ENCODE measurements around the gene KRTAP9-3. TPM values are rescaled to one million over a fixed set of nuclear protein-coding genes. Genes with fewer than 3 reads are reported as not detected.
"Not testable (repeated sequence)": the region's sequence is repeated elsewhere in the genome, so short reads cannot be mapped to it uniquely, and the experiment has no call there.

KRTAP9-3 gene
- total RNA-seq, 1 donor from 2014 or later = not detected

- DNase-seq (ENCODE audit: extremely low spot score, unreplicated experiment) = no peak
- no peak overlapping the region for H3K27ac Mint-ChIP-seq
- TF ChIP-seq CTCF (conservative IDR thresholded peaks at IDR 0.05) = no peak
- H3K27me3 Mint-ChIP-seq = peaks cover 19% of the 10 kb centered on the region
- no peak overlapping the region for H3K4me3 Mint-ChIP-seq
- no peaks in the 10 kb centered on the region for H3K4me1 Mint-ChIP-seq (ENCODE audit: unreplicated experiment)
- H3K36me3 Mint-ChIP-seq = no peaks in the 10 kb centered on the region
- H3K9me3 Mint-ChIP-seq = no peaks in the 10 kb centered on the region
Measured at GRCh38 chr17:41264599-41264998, 32.4 kb downstream of the KRTAP9-3 start.

DNA sequence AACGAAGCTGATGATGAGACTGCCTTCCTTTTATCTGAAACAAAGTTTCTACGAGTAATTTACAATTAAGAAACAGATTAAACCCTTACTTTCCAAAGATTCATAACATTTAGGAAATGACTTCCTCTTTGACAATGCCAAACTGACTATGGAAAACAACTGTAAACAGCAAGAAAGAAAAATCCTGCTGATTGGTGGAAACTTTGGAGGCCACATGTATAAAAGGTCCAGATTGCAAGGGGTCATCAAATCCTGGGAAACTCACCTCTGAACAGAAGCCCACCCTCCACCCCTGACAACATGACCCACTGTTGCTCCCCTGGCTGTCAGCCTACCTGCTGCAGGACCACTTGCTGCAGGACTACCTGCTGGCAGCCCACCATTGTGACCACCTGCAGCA lies 32.8 kb downstream of the KRTAP9-3 start, which contains the start of gene KRTAP9-6:
KRTAP9-6 (plus strand) TSS at position 301 of the 400 bp plus-strand sequence; CDS start at position 301, 0 bp downstream.
- H3K27ac Mint-ChIP-seq = no peak within 1 kb of the TSS
- H3K9me3 Mint-ChIP-seq = no peaks in the 10 kb centered on the region
- TF ChIP-seq CTCF (conservative IDR thresholded peaks at IDR 0.05) = no peak
- peaks cover 19% of the 10 kb centered on the region for H3K27me3 Mint-ChIP-seq
- H3K36me3 Mint-ChIP-seq = no peaks in the 10 kb centered on the region
- H3K4me1 Mint-ChIP-seq (ENCODE audit: unreplicated experiment) = no peaks in the 10 kb centered on the region
- DNase-seq (ENCODE audit: extremely low spot score, unreplicated experiment) = no peak
- no peak within 1 kb of the TSS for H3K4me3 Mint-ChIP-seq

DNA sequence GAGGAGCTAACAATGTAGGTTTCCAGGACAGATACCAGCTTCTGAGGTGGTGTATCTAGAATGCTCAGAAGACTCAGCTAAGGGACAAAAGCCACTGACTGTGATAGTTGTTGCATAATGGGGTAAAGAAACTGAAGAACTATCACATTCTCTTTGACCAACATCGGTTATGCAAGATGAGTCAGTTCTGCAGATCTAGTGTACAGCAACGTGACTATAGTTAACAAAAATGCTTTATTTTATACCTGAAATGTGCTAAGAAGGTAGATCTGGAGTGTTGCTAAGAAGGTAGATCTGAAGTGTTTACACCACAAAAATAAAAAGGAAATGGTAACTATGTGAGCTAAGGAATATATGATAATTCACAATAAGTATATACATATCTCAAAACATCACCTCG lies 35.5 kb downstream of the KRTAP9-3 start:
- no peak for DNase-seq (ENCODE audit: extremely low spot score, unreplicated experiment)
- H3K27ac Mint-ChIP-seq = no peak overlapping the region
- H3K27me3 Mint-ChIP-seq = peaks cover 7% of the 10 kb centered on the region
- no peak overlapping the region for H3K4me3 Mint-ChIP-seq
- H3K36me3 Mint-ChIP-seq = no peaks in the 10 kb centered on the region
- TF ChIP-seq CTCF (conservative IDR thresholded peaks at IDR 0.05) = no peak
- no peaks in the 10 kb centered on the region for H3K9me3 Mint-ChIP-seq
- no peaks in the 10 kb centered on the region for H3K4me1 Mint-ChIP-seq (ENCODE audit: unreplicated experiment)

DNA sequence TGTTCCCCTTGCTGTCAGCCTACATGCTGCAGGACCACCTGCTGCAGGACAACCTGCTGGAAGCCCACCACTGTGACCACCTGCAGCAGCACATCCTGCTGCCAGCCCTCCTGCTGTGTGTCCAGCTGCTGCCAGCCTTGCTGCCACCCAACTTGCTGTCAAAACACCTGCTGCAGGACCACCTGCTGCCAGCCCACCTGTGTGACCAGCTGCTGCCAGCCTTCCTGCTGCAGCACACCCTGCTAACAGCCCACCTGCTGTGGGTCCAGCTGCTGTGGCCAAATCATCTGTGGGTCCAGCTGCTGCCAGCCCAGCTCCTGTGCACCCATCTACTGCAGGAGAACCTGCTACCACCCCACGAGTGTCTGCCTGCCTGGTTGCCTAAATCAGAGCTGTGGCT lies 39.1 kb downstream of the KRTAP9-3 start:
- H3K4me3 Mint-ChIP-seq, H3K36me3 Mint-ChIP-seq, H3K27ac Mint-ChIP-seq: not testable (repeated sequence)

GRCh38 chr17:41271858-41272257 lies 39.6 kb downstream of the KRTAP9-3 start:
- Mint-ChIP-seq H3K9me3 (no peaks in the 10 kb centered on the region), H3K27me3 (peaks cover 8% of the 10 kb centered on the region), H3K27ac (no peak overlapping the region), H3K4me3 (no peak overlapping the region), H3K36me3 (no peaks in the 10 kb centered on the region), H3K4me1 (ENCODE audit: unreplicated experiment) (no peaks in the 10 kb centered on the region)
- no peak for TF ChIP-seq CTCF (conservative IDR thresholded peaks at IDR 0.05)
- DNase-seq (ENCODE audit: extremely low spot score, unreplicated experiment) = no peak

More for the DNA sequence above, 39.1 kb downstream of the KRTAP9-3 start:
- H3K4me1 Mint-ChIP-seq (ENCODE audit: unreplicated experiment); H3K9me3 Mint-ChIP-seq; H3K27me3 Mint-ChIP-seq; DNase-seq (ENCODE audit: extremely low spot score, unreplicated experiment): not testable (repeated sequence)

DNA sequence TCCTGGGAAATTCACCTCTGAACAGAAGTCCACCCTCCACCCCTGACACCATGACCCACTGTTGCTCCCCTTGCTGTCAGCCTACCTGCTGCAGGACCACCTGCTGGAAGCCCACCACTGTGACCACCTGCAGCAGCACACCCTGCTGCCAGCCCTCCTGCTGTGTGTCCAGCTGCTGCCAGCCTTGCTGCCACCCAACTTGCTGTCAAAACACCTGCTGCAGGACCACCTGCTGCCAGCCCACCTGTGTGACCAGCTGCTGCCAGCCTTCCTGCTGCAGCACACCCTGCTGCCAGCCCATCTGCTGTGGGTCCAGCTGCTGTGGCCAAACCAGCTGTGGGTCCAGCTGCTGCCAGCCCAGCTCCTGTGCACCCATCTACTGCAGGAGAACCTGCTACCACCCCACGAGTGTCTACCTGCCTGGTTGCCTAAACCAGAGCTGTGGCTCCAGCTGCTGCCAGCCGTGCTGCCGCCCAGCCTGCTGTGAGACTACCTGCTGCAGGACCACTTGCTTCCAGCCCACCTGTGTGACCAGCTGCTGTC lies 43.5 kb downstream of the KRTAP9-3 start, which contains the start of gene KRTAP9-7:
KRTAP9-7 (plus strand) TSS at position 51 of the 543 bp plus-strand sequence; CDS start at position 51, 0 bp downstream.
- not testable (repeated sequence) for H3K27me3 Mint-ChIP-seq; H3K4me3 Mint-ChIP-seq; H3K27ac Mint-ChIP-seq; H3K9me3 Mint-ChIP-seq; DNase-seq (ENCODE audit: extremely low spot score, unreplicated experiment); H3K4me1 Mint-ChIP-seq (ENCODE audit: unreplicated experiment); H3K36me3 Mint-ChIP-seq
